Measurements from ENCODE around the gene NFKBIE.
A peak's percentile ranks its signal among the peaks of the same experiment; 100 is the strongest.

Gene NFKBIE

GRCh38 chr6:44225579-44226325 is 39.6 kb downstream of the NFKBIE start:
- no peak for DNase-seq (ENCODE audit: low read depth)

- DNase-seq (ENCODE audit: low read depth), result no peak
Measured at GRCh38 chr6:44224965-44225305, 40.4 kb downstream of the NFKBIE start.

GRCh38 chr6:44224029-44224964 is 41.1 kb downstream of the NFKBIE start:
- DNase-seq (ENCODE audit: low read depth), result no peak

- peak; percentile 74 for DNase-seq (ENCODE audit: low read depth)
Measured at GRCh38 chr6:44223319-44224028, 41.9 kb downstream of the NFKBIE start, which contains the start of gene SLC29A1. SLC29A1 (plus strand) TSS chr6:44223595; CDS start chr6:44227314, 3,719 bp downstream.

- no peak for DNase-seq (ENCODE audit: low read depth)
Measured at GRCh38 chr6:44222486-44223318, 42.6 kb downstream of the NFKBIE start.

GRCh38 chr6:44221961-44222335 is 43.4 kb downstream of the NFKBIE start:
- DNase-seq (ENCODE audit: low read depth), result no peak

GRCh38 chr6:44221291-44221960 is 43.9 kb downstream of the NFKBIE start:
- peak; percentile 36 for DNase-seq (ENCODE audit: low read depth)

- no peak for DNase-seq (ENCODE audit: low read depth)
Measured at GRCh38 chr6:44220913-44221290, 44.4 kb downstream of the NFKBIE start.

GRCh38 chr6:44219815-44220784 is 45.3 kb downstream of the NFKBIE start:
- DNase-seq (ENCODE audit: low read depth), result no peak

- DNase-seq (ENCODE audit: low read depth), result no peak
Measured at GRCh38 chr6:44219053-44219814, 46.1 kb downstream of the NFKBIE start.

- no peak for DNase-seq (ENCODE audit: low read depth)
Measured at GRCh38 chr6:44217332-44218143, 47.8 kb downstream of the NFKBIE start.

- DNase-seq (ENCODE audit: low read depth), result no peak
Measured at GRCh38 chr6:44216677-44217331, 48.5 kb downstream of the NFKBIE start, which contains the start of gene MYMX. MYMX (plus strand) TSS chr6:44216926; CDS start chr6:44217472, 546 bp downstream.

- DNase-seq (ENCODE audit: low read depth), result no peak
Measured at GRCh38 chr6:44214307-44214706, 51.0 kb downstream of the NFKBIE start.

GRCh38 chr6:44211284-44211683 is 54.1 kb downstream of the NFKBIE start:
- DNase-seq (ENCODE audit: low read depth), result no peak

Measured in stimulated activated CD8-positive, alpha-beta memory T cell treated with anti-CD3 and anti-CD28 coated beads, Interleukin-7, amount 100 ng/mL, for 24 hours (primary cell).